ENCODE measurements around the gene LLCFC1. TPM values are rescaled to one million over a fixed set of nuclear protein-coding genes. Genes with fewer than 3 reads are reported as not detected.

Gene LLCFC1
- total and polyA plus RNA-seq, 4 experiments from 2014 or later = not detected

GRCh38 chr7:142919656-142920055 lies 19.6 kb upstream of the LLCFC1 start:
- H3K27ac Mint-ChIP-seq = no peak overlapping the region
- H3K36me3 Mint-ChIP-seq = no peaks in the 10 kb centered on the region
- no peaks in the 10 kb centered on the region for H3K36me3 ChIP-seq (ENCODE audit: insufficient read depth, low read length)
- H3K9me3 Mint-ChIP-seq = no peaks in the 10 kb centered on the region
- no peak overlapping the region for H3K27ac ChIP-seq (ENCODE audit: low read depth, low read length)
- H3K4me1 Mint-ChIP-seq = no peaks in the 10 kb centered on the region
- no peaks in the 10 kb centered on the region for H3K27me3 ChIP-seq (ENCODE audit: insufficient read depth, low read length)
- H3K4me3 ChIP-seq (ENCODE audit: low read length in 2 of 2) = no peak overlapping the region
- DNase-seq = no peak
- H3K4me3 Mint-ChIP-seq = no peak overlapping the region
- H3K9me3 ChIP-seq (ENCODE audit: control insufficient read depth in 1 of 2, low read length in 2 of 2) = no peaks in the 10 kb centered on the region
- ChIA-PET CTCF (ENCODE audit: partially characterized antibody) (no interaction called here), POLR2A (ENCODE audit: partially characterized antibody) (no interaction called here)
- no peaks in the 10 kb centered on the region for H3K4me1 ChIP-seq (ENCODE audit: insufficient read depth, low read length)
- peaks cover 2 to 4% of the 10 kb centered on the region in 2 donors for H3K27me3 Mint-ChIP-seq
- intact Hi-C loops (cut with micrococcal nuclease) = no loop called here

- ChIA-PET POLR2A (ENCODE audit: partially characterized antibody) (no interaction called here), CTCF (ENCODE audit: partially characterized antibody) (no interaction called here)
- intact Hi-C loops (cut with micrococcal nuclease) = no loop called here
- Mint-ChIP-seq H3K36me3 (no peaks in the 10 kb centered on the region), H3K9me3 (no peaks in the 10 kb centered on the region), H3K27me3 (peaks cover 1% of the 10 kb centered on the region in 2 donors), H3K27ac (no peak overlapping the region), H3K4me1 (peaks cover 0 to 2% (median 0%) of the 10 kb centered on the region in 4 donors), H3K4me3 (no peak overlapping the region)
- Histone ChIP-seq H3K27me3 (ENCODE audit: insufficient read depth, low read length) (no peaks in the 10 kb centered on the region), H3K4me3 (ENCODE audit: low read length in 2 of 2) (no peak overlapping the region), H3K4me1 (ENCODE audit: insufficient read depth, low read length) (no peaks in the 10 kb centered on the region), H3K27ac (ENCODE audit: low read depth, low read length) (no peak overlapping the region), H3K36me3 (ENCODE audit: insufficient read depth, low read length) (no peaks in the 10 kb centered on the region), H3K9me3 (ENCODE audit: control insufficient read depth in 1 of 2, low read length in 2 of 2) (no peaks in the 10 kb centered on the region)
- DNase-seq = no peak
These were observed 15.9 kb upstream of the LLCFC1 start for GRCh38 chr7:142923391-142923790.

- no peak overlapping the region for H3K4me3 Mint-ChIP-seq
- Histone ChIP-seq H3K27me3 (ENCODE audit: insufficient read depth, low read length) (no peaks in the 10 kb centered on the region), H3K36me3 (ENCODE audit: insufficient read depth, low read length) (no peaks in the 10 kb centered on the region), H3K27ac (ENCODE audit: low read depth, low read length) (no peak overlapping the region), H3K4me1 (ENCODE audit: insufficient read depth, low read length) (no peaks in the 10 kb centered on the region), H3K9me3 (ENCODE audit: control insufficient read depth in 1 of 2, low read length in 2 of 2) (no peaks in the 10 kb centered on the region), H3K4me3 (ENCODE audit: low read length in 2 of 2) (no peak overlapping the region)
- no peak for DNase-seq
- H3K27me3 Mint-ChIP-seq = peaks cover 1% of the 10 kb centered on the region in 2 donors
- H3K36me3 Mint-ChIP-seq = no peaks in the 10 kb centered on the region
- intact Hi-C loops (cut with micrococcal nuclease) = no loop called here
- ChIA-PET POLR2A (ENCODE audit: partially characterized antibody) (no interaction called here), CTCF (ENCODE audit: partially characterized antibody) (no interaction called here)
- H3K27ac Mint-ChIP-seq = no peak overlapping the region
- peaks cover 0 to 2% (median 0%) of the 10 kb centered on the region in 4 donors for H3K4me1 Mint-ChIP-seq
- H3K9me3 Mint-ChIP-seq = no peaks in the 10 kb centered on the region
These were observed 13.9 kb upstream of the LLCFC1 start for GRCh38 chr7:142925413-142925812.

GRCh38 chr7:142927085-142927745 lies 12.1 kb upstream of the LLCFC1 start:
- H3K36me3 Mint-ChIP-seq = no peaks in the 10 kb centered on the region
- DNase-seq = no peak

GRCh38 chr7:142927949-142928348 lies 11.3 kb upstream of the LLCFC1 start:
- no peak overlapping the region for H3K27ac Mint-ChIP-seq
- Histone ChIP-seq H3K9me3 (ENCODE audit: control insufficient read depth in 1 of 2, low read length in 2 of 2) (no peaks in the 10 kb centered on the region), H3K27ac (ENCODE audit: low read depth, low read length) (no peak overlapping the region), H3K4me1 (ENCODE audit: insufficient read depth, low read length) (no peaks in the 10 kb centered on the region), H3K4me3 (ENCODE audit: low read length in 2 of 2) (no peak overlapping the region), H3K36me3 (ENCODE audit: insufficient read depth, low read length) (no peaks in the 10 kb centered on the region), H3K27me3 (ENCODE audit: insufficient read depth, low read length) (no peaks in the 10 kb centered on the region)
- H3K4me1 Mint-ChIP-seq = peaks cover 0 to 2% (median 0%) of the 10 kb centered on the region in 4 donors
- ChIA-PET POLR2A (ENCODE audit: partially characterized antibody) (no interaction called here), CTCF (ENCODE audit: partially characterized antibody) (interaction anchor here (1.2 kb wide), 1 partner anchor 47 kb away, joined by 3 read pairs; no protein-coding TSS in a partner anchor)
- no peak overlapping the region for H3K4me3 Mint-ChIP-seq
- intact Hi-C loops (cut with micrococcal nuclease) = no loop called here
- DNase-seq = no peak
- H3K9me3 Mint-ChIP-seq = no peaks in the 10 kb centered on the region
- H3K36me3 Mint-ChIP-seq = no peaks in the 10 kb centered on the region
- peaks cover 1 to 2% of the 10 kb centered on the region in 2 donors for H3K27me3 Mint-ChIP-seq

More at GRCh38 chr7:142927085-142927745, 12.1 kb upstream of the LLCFC1 start:
- H3K27ac ChIP-seq (ENCODE audit: low read depth, low read length) = no peak overlapping the region
- CTCF ChIA-PET (ENCODE audit: partially characterized antibody) = interaction anchor here (1.2 kb wide), 1 partner anchor 46 kb away, joined by 3 read pairs; no protein-coding TSS in a partner anchor
- H3K27me3 ChIP-seq (ENCODE audit: insufficient read depth, low read length) = no peaks in the 10 kb centered on the region
- intact Hi-C loops (cut with micrococcal nuclease) = no loop called here
- no peak overlapping the region for H3K4me3 ChIP-seq (ENCODE audit: low read length in 2 of 2)
- no peaks in the 10 kb centered on the region for H3K4me1 ChIP-seq (ENCODE audit: insufficient read depth, low read length)
- no peaks in the 10 kb centered on the region for H3K9me3 ChIP-seq (ENCODE audit: control insufficient read depth in 1 of 2, low read length in 2 of 2)
- no peaks in the 10 kb centered on the region for H3K9me3 Mint-ChIP-seq
- peaks cover 1% of the 10 kb centered on the region in 2 donors for H3K27me3 Mint-ChIP-seq
- H3K4me1 Mint-ChIP-seq = peaks cover 0 to 2% (median 0%) of the 10 kb centered on the region in 4 donors
- no peaks in the 10 kb centered on the region for H3K36me3 ChIP-seq (ENCODE audit: insufficient read depth, low read length)
- POLR2A ChIA-PET (ENCODE audit: partially characterized antibody) = no interaction called here
- H3K27ac Mint-ChIP-seq = no peak overlapping the region
- H3K4me3 Mint-ChIP-seq = no peak overlapping the region

- ChIA-PET CTCF (ENCODE audit: partially characterized antibody) (no interaction called here), POLR2A (ENCODE audit: partially characterized antibody) (no interaction called here)
- no peak overlapping the region for H3K27ac ChIP-seq (ENCODE audit: low read depth, low read length)
- peaks cover 6 to 8% of the 10 kb centered on the region in 2 donors for H3K27me3 Mint-ChIP-seq
- no peak for DNase-seq
- no peaks in the 10 kb centered on the region for H3K36me3 Mint-ChIP-seq
- H3K27ac Mint-ChIP-seq = no peak overlapping the region
- no peak overlapping the region for H3K4me3 Mint-ChIP-seq
- intact Hi-C loops (cut with micrococcal nuclease) = no loop called here
- H3K9me3 Mint-ChIP-seq = no peaks in the 10 kb centered on the region
- peaks cover 0 to 2% (median 0%) of the 10 kb centered on the region in 4 donors for H3K4me1 Mint-ChIP-seq
- H3K9me3 ChIP-seq (ENCODE audit: control insufficient read depth in 1 of 2, low read length in 2 of 2) = no peaks in the 10 kb centered on the region
- no peaks in the 10 kb centered on the region for H3K36me3 ChIP-seq (ENCODE audit: insufficient read depth, low read length)
- H3K4me1 ChIP-seq (ENCODE audit: insufficient read depth, low read length) = no peaks in the 10 kb centered on the region
- H3K4me3 ChIP-seq (ENCODE audit: low read length in 2 of 2) = no peak overlapping the region
- no peaks in the 10 kb centered on the region for H3K27me3 ChIP-seq (ENCODE audit: insufficient read depth, low read length)
These were observed 9.1 kb upstream of the LLCFC1 start for GRCh38 chr7:142930126-142930730.

- Mint-ChIP-seq H3K27ac (no peak overlapping the region), H3K27me3 (peaks cover 6 to 11% of the 10 kb centered on the region in 2 donors), H3K9me3 (no peaks in the 10 kb centered on the region), H3K4me1 (no peaks in the 10 kb centered on the region), H3K4me3 (no peak overlapping the region), H3K36me3 (no peaks in the 10 kb centered on the region)
- Histone ChIP-seq H3K27ac (ENCODE audit: low read depth, low read length) (no peak overlapping the region), H3K27me3 (ENCODE audit: insufficient read depth, low read length) (no peaks in the 10 kb centered on the region), H3K36me3 (ENCODE audit: insufficient read depth, low read length) (no peaks in the 10 kb centered on the region), H3K9me3 (ENCODE audit: control insufficient read depth in 1 of 2, low read length in 2 of 2) (no peaks in the 10 kb centered on the region), H3K4me1 (ENCODE audit: insufficient read depth, low read length) (no peaks in the 10 kb centered on the region), H3K4me3 (ENCODE audit: low read length in 2 of 2) (no peak overlapping the region)
- ChIA-PET CTCF (ENCODE audit: partially characterized antibody) (no interaction called here), POLR2A (ENCODE audit: partially characterized antibody) (no interaction called here)
- intact Hi-C loops (cut with micrococcal nuclease) = no loop called here
- DNase-seq = no peak
These were observed 6.7 kb upstream of the LLCFC1 start for GRCh38 chr7:142932386-142933091.

Measured in CD4-positive, alpha-beta memory T cell (primary cell).